Measurements from ENCODE around the gene P4HA1.

DNA sequence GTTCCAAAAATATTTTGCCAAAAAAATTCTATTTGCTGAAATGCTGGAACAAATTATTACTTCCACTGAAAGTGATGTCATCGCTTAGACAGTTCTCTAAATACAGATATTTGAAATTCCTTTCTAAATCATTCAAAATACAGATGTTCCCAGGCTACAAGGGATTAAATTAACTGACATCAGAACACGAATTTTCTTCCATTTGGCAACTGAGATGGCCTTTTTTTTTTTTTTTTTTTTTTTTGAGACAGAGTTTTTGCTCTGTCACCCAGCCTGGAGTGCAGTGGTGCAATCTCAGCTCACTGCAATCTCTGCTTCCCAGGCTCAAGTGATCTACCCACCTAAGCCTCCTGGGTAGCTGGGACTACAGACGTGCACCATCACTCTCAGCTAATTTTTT is 57.0 kb downstream of the P4HA1 start:
- TF ChIP-seq, protein P1, sequence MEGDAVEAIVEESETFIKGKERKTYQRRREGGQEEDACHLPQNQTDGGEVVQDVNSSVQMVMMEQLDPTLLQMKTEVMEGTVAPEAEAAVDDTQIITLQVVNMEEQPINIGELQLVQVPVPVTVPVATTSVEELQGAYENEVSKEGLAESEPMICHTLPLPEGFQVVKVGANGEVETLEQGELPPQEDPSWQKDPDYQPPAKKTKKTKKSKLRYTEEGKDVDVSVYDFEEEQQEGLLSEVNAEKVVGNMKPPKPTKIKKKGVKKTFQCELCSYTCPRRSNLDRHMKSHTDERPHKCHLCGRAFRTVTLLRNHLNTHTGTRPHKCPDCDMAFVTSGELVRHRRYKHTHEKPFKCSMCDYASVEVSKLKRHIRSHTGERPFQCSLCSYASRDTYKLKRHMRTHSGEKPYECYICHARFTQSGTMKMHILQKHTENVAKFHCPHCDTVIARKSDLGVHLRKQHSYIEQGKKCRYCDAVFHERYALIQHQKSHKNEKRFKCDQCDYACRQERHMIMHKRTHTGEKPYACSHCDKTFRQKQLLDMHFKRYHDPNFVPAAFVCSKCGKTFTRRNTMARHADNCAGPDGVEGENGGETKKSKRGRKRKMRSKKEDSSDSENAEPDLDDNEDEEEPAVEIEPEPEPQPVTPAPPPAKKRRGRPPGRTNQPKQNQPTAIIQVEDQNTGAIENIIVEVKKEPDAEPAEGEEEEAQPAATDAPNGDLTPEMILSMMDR (IDR thresholded peaks at IDR 0.05) = no peak
- TF ChIP-seq POLR2A (IDR thresholded peaks at IDR 0.05) = no peak
